ENCODE data around the gene NUDCD3.

GRCh38 chr7:44537442-44537841 is 47.0 kb upstream of the NUDCD3 start:
- TF ChIP-seq POLR2A (IDR thresholded peaks at IDR 0.05) (no peak), CTCF (IDR thresholded peaks at IDR 0.05) (no peak)
